Measurements from ENCODE around the gene CTNNA1. TPM values are rescaled to one million over a fixed set of nuclear protein-coding genes. Genes with fewer than 3 reads are reported as not detected.

CTNNA1 gene
- total RNA-seq, 4 donors from 2014 or later: 92.6 to 164 (median 114) TPM

GRCh38 chr5:138927544-138927943 lies 174.3 kb downstream of the CTNNA1 start:
- intact Hi-C loops (cut with DNase I; ENCODE audit: low total_unique reads): no loop called here
- H3K9me3 ChIP-seq: no peaks in the 10 kb centered on the region
- peaks cover 0 to 69% of the 10 kb centered on the region in 2 donors for H3K36me3 ChIP-seq
- H3K27ac ChIP-seq: peak overlapping the region in 1 of 4 donors; percentile 2
- in situ Hi-C loops (cut with MboI; ENCODE audit: low sequenced_read_pairs in 4 of 4): no loop called here
- TF ChIP-seq POLR2A (IDR thresholded peaks at IDR 0.05) (no peak), CTCF (IDR thresholded peaks at IDR 0.05 in 4 of 5, conservative IDR thresholded peaks at IDR 0.05 in 1 of 5) (no peak)
- H3K27me3 ChIP-seq: no peaks in the 10 kb centered on the region
- ATAC-seq (no peak), DNase-seq (no peak)
- peaks cover 8 to 9% of the 10 kb centered on the region in 2 donors for H3K4me1 ChIP-seq
- H3K4me3 ChIP-seq: no peak overlapping the region

GRCh38 chr5:138927979-138928378 lies 174.8 kb downstream of the CTNNA1 start:
- intact Hi-C loops (cut with DNase I; ENCODE audit: low total_unique reads): no loop called here
- Histone ChIP-seq H3K4me1 (peaks cover 8 to 9% of the 10 kb centered on the region in 2 donors), H3K27ac (peak overlapping the region in 2 of 4 donors; percentile 2 to 22), H3K27me3 (no peaks in the 10 kb centered on the region), H3K4me3 (no peak overlapping the region), H3K36me3 (peaks cover 0 to 73% of the 10 kb centered on the region in 2 donors), H3K9me3 (no peaks in the 10 kb centered on the region)
- ATAC-seq (peak in 1 of 2 donors; percentile 43), DNase-seq (peak in 1 of 2 donors; percentile 50)
- in situ Hi-C loops (cut with MboI; ENCODE audit: low sequenced_read_pairs in 4 of 4): no loop called here
- no peak for TF ChIP-seq CTCF (IDR thresholded peaks at IDR 0.05 in 4 of 5, conservative IDR thresholded peaks at IDR 0.05 in 1 of 5)
- TF ChIP-seq POLR2A (IDR thresholded peaks at IDR 0.05): no peak

- TF ChIP-seq CTCF (IDR thresholded peaks at IDR 0.05 in 4 of 5, conservative IDR thresholded peaks at IDR 0.05 in 1 of 5): no peak
- no peak for TF ChIP-seq POLR2A (IDR thresholded peaks at IDR 0.05)
- ATAC-seq: no peak
- no peaks in the 10 kb centered on the region for H3K9me3 ChIP-seq
- intact Hi-C loops (cut with DNase I; ENCODE audit: low total_unique reads) (no loop called here), in situ Hi-C loops (cut with MboI; ENCODE audit: low sequenced_read_pairs in 4 of 4) (no loop called here)
- H3K4me1 ChIP-seq: peaks cover 8 to 9% of the 10 kb centered on the region in 2 donors
- no peak for DNase-seq
- no peak overlapping the region for H3K27ac ChIP-seq
- H3K36me3 ChIP-seq: peaks cover 0 to 85% of the 10 kb centered on the region in 2 donors
- H3K4me3 ChIP-seq: no peak overlapping the region
- H3K27me3 ChIP-seq: no peaks in the 10 kb centered on the region
Measured at GRCh38 chr5:138929571-138929955, 176.3 kb downstream of the CTNNA1 start.

GRCh38 chr5:138930371-138931097 lies 177.3 kb downstream of the CTNNA1 start:
- DNase-seq (no peak), ATAC-seq (no peak)
- Histone ChIP-seq H3K4me1 (peaks cover 8 to 9% of the 10 kb centered on the region in 2 donors), H3K27me3 (no peaks in the 10 kb centered on the region), H3K36me3 (peaks cover 0 to 85% of the 10 kb centered on the region in 2 donors), H3K9me3 (no peaks in the 10 kb centered on the region), H3K27ac (no peak overlapping the region), H3K4me3 (no peak overlapping the region)
- intact Hi-C loops (cut with DNase I; ENCODE audit: low total_unique reads): no loop called here
- no peak for TF ChIP-seq CTCF (IDR thresholded peaks at IDR 0.05 in 4 of 5, conservative IDR thresholded peaks at IDR 0.05 in 1 of 5)
- TF ChIP-seq POLR2A (IDR thresholded peaks at IDR 0.05): no peak
- in situ Hi-C loops (cut with MboI; ENCODE audit: low sequenced_read_pairs in 4 of 4): no loop called here
